GM12891 (cell line): ENCODE data around the gene AP1B1. TPM values are rescaled to one million over a fixed set of nuclear protein-coding genes. Genes with fewer than 3 reads are reported as not detected.
"Not testable (repeated sequence)": the region's sequence is repeated elsewhere in the genome, so short reads cannot be mapped to it uniquely, and the experiment has no call there.

ENCODE experiments used
- DNase-seq: peaks from one replicate; pipeline ENCODE4 v3.0.0; 2011; ENCODE audit warnings: low spot score; ENCODE audit not compliant: insufficient read length
- FAIRE-seq: peaks from 2 replicates; lab custom pipeline; 2011; peaks lifted over from hg19 to GRCh38; lab: Jason Lieb, UNC
- PAX5 ChIP-seq: IDR thresholded peaks from 2 replicates; pipeline ENCODE4 v1.6.1; 2011; ENCODE audit warnings: low read length, moderate library complexity, mild to moderate bottlenecking; ENCODE audit not compliant: insufficient read depth, severe bottlenecking
- POLR2A ChIP-seq: IDR thresholded peaks from 2 replicates; pipeline ENCODE4 v1.6.1; 2011; ENCODE audit warnings: low read depth, low read length, control low read depth
- POLR2AphosphoS5 ChIP-seq: IDR thresholded peaks from 2 replicates; pipeline ENCODE4 v1.6.1; 2011; ENCODE audit warnings: low read depth, low read length, control low read depth
- POU2F2 ChIP-seq: IDR thresholded peaks from 2 replicates; pipeline ENCODE4 v1.6.1; 2011; ENCODE audit warnings: low read depth, mild to moderate bottlenecking, control low read depth, low read length, moderate library complexity
- SPI1 ChIP-seq: IDR thresholded peaks from 2 replicates; pipeline ENCODE4 v1.6.1; 2011; ENCODE audit warnings: low read depth, low read length, control low read depth
- TAF1 ChIP-seq: IDR thresholded peaks from 2 replicates; pipeline ENCODE4 v1.6.1; 2011; ENCODE audit warnings: low read depth, low read length, control low read depth
- polyA plus RNA-seq: library from polyadenylated mRNA; unstranded; fragments of >200 nt; gene quantifications from one replicate; pipeline ENCODE4 v1.2.1, GENCODE V29; 2012; ENCODE audit warnings: low read depth, missing spikeins, inconsistent platforms; ENCODE audit not compliant: missing spikeins

Gene AP1B1
- 39.0 TPM for polyA plus RNA-seq

DNA sequence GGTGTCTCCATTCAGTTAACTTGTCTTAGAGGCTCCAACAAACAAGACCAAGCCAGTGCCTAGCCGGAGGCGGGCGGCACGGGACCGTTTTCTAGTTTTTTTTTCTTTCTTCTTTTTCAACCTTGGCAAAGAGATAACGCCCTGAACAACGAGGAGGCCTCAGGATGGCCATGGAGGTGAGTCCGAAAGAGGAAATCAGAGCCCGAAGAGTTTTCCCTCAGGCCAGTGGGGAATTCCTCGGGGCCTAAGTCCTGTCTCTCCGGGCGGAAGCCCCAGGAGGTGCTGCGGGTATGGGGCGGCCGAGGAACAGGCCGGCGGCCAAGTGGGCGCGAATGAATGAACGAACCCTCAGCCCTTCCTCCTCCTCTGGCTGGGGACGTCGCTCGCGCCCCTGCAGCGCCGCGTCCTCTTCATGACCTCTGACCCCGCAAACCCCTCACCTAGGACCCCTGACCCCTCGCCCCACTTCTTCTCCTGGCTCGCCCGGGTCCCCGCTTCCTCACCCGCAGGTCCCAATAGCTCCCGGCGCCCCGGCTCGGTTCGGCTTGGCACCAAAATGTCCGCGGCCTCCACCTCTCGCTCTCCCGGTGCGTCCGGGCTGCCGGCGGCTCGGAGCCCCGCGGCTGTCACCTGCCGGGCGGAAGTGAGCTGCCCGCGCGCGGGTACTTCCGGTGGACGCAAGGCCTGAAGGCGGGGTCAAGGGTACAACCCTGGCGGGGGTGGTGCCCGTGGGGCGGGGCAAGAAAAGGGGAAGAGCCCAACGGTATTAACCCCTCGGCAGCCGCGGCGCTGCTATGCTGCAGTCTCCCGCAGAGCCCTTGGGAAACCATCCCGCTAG is at the start of gene AP1B1:
AP1B1 (minus strand) TSS at position 650 of the 838 bp plus-strand sequence. CDS start 21,327 bp downstream, outside the sequence.
- TF ChIP-seq POU2F2 (no peak), POLR2AphosphoS5 (peak; percentile 59; the same call in 1 of the 2 replicates), POLR2A (peak; percentile 73), SPI1 (peak; percentile 91), TAF1 (no peak), PAX5 (peak; percentile 15)
- FAIRE-seq: peak; percentile 98
- DNase-seq: peak; percentile 87

DNA sequence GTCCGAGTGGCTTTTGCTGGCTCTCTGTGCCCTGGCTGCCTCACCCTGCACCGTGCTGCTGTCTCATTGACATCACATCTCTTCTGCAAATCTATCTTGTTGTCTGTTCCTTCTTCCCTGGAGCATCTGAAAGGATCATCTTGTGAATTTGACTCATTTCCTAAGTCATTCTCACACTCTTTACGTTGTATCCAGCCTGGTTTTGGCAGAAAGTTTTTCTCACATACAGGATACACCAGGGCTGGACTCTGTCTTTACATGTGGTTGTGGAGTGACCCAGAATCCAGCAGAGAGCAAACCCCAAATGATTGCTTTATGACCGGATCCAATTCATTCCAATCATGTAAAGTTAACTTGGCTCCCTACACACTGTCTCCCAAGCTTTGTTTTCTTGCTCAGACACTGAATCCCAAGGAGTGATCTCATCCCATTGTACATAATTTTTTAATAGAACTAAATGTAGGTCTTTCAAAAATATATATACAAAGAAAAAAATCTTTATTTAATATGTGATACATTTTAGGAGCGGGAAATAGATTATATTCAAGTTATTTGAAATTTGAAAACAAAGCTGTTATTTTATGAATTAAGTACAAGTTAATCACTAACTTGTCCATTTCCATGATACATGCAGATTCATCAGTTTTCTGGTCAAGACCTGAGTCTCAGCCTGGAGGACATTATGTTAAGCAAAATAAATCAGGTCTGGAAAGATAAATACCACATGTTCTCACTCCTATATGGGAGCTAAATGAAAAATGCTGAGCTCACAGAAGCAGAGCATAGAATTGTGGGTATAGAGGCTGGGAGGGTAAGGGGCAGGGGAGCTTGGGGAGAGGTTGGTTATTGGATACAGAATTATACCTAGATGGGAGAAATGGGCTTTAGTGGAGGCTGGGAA is 47.1 kb upstream of the AP1B1 start:
- FAIRE-seq (no peak), DNase-seq (no peak)
- TF ChIP-seq SPI1: no peak
- no peak for TF ChIP-seq PAX5
- TF ChIP-seq POLR2A: no peak
- no peak for TF ChIP-seq TAF1
- no peak for TF ChIP-seq POU2F2
- TF ChIP-seq POLR2AphosphoS5: no peak

- TF ChIP-seq POLR2AphosphoS5: no peak
- TF ChIP-seq SPI1: no peak
- no peak for TF ChIP-seq PAX5
- no peak for TF ChIP-seq POU2F2
- no peak for TF ChIP-seq TAF1
- TF ChIP-seq POLR2A: no peak
- DNase-seq (no peak), FAIRE-seq (no peak)
These were observed 45.9 kb upstream of the AP1B1 start for GRCh38 chr22:29434288-29434687.

DNA sequence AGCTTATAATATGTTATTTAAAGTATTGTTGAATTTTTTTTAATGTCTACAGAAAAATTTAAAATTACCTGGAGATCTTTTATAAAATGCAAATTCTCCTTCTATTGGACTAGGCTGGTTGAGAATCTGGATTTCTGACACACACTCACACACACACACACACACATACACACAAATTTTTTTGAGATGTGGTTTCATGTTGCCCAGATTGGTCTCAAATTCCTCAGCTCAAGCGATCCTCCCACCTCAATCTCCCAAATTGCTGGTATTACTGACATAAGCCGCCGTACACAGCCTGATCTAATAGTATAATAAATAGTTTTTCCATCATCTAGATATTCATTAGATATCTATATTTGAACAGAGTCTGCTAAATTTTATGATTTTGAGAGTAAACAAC is 45.5 kb upstream of the AP1B1 start:
- no peak for DNase-seq
- FAIRE-seq: no peak

DNA sequence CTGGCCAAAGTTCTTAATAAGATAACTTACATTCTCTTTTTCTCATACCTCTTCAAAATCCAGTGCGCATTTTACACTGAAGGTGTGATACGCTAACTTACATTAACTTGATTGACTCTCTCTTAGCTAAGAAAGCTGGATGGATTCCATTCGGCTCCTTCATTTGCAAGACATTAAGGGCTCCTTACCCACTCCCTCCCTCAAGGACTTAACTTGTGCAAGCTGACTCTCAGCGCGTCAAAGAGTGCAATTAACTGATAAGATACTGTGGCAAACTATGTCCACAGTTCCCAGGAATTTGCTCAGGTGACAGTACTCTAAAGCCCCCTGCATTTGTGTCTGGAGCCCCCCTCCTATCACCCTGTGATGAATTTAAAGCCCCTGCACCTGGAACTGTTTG is 43.6 kb upstream of the AP1B1 start:
- no peak for FAIRE-seq
- TF ChIP-seq TAF1 (no peak), POU2F2 (no peak), POLR2A (no peak), POLR2AphosphoS5 (no peak), PAX5 (no peak), SPI1 (no peak)
- DNase-seq: no peak

More for the DNA sequence above, 45.5 kb upstream of the AP1B1 start:
- TF ChIP-seq PAX5: no peak
- TF ChIP-seq SPI1: no peak
- no peak for TF ChIP-seq POU2F2
- TF ChIP-seq POLR2A: no peak
- no peak for TF ChIP-seq TAF1
- TF ChIP-seq POLR2AphosphoS5: no peak

GRCh38 chr22:29427176-29427760 is 38.9 kb upstream of the AP1B1 start:
- TF ChIP-seq POU2F2: no peak
- no peak for TF ChIP-seq POLR2A
- TF ChIP-seq PAX5: no peak
- TF ChIP-seq TAF1: no peak
- no peak for TF ChIP-seq POLR2AphosphoS5
- FAIRE-seq: no peak
- DNase-seq: no peak

GRCh38 chr22:29426476-29426875 is 38.1 kb upstream of the AP1B1 start:
- TF ChIP-seq POLR2AphosphoS5 (no peak), POU2F2 (no peak), SPI1 (no peak), TAF1 (no peak), POLR2A (no peak), PAX5 (no peak)
- FAIRE-seq (no peak), DNase-seq (no peak)

DNA sequence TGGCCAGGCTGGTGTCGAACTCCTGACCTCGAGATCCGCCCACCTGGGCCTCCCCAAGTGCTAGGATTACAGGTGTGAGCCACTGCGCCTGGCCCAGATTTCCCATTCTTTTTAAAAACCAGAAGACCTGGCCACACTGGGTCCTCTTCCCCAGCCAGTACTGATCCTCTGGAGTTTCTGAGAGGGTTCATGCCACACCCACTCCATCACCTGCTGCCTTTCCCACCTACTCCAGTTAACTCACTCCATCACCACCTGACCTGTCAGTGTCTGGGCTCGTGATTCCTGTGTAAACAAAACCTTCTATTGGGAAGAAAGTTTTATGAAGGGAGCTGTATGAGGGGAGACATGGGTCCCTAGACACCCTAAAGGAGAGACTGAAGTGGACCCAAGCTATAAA is 30.3 kb upstream of the AP1B1 start:
- DNase-seq, FAIRE-seq: not testable (repeated sequence)

DNA sequence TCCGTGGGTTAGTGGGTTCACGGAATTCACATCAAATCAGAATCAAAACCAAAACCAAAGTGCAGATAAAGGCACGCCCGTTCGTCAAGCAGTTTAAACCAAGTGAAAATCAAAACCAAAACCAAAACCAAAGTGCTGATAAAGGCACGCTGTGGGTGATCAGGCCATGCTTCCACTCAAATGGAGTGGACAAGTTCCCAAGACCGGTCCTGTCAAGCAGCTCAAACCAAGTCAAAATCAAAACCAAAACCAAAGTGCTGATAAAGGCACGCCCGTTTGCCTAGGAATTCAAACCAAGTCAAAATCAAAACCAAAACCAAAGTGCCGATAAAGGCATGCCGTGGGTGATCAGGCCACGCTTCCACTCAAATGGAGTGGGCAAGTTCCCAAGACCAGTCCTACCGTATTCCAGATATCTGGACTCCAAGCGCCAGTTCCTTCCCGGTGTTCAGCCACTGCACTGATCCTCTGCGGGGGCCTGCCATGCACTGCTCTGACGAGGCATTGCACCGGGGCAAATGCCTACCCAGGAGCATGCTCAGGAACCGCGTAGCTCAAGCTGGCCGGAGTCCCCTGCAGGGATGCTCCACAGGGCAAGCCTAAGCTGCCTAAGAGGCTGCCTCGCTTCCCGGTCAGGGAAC is 26.7 kb upstream of the AP1B1 start:
- FAIRE-seq: peak; percentile 82

GRCh38 chr22:29412772-29413171 is 24.4 kb upstream of the AP1B1 start:
- DNase-seq: not testable (repeated sequence)
- peak; percentile 92 for FAIRE-seq

More for the DNA sequence above, 26.7 kb upstream of the AP1B1 start:
- 0 out of 2 replicates have a peak, but pooled peaks have one; percentile 16 for TF ChIP-seq POLR2A
- DNase-seq: not testable (repeated sequence)
